Upper lobe of left lung (tissue), 6 donors: ENCODE measurements around the gene BMP6. TPM values are rescaled to one million over a fixed set of nuclear protein-coding genes. Genes with fewer than 3 reads are reported as not detected.
A peak's percentile ranks its signal among the peaks of the same experiment; 100 is the strongest.

Experiments used
- ATAC-seq, 2 donors: fragments of 200-7000 bp; cut with Tn5 transposase; one replicate each; pipeline ENCODE4 v1.9.1; 2022; ENCODE audit warnings: mild to moderate bottlenecking in 2 of 2, moderate library complexity in 2 of 2; ENCODE audit not compliant: low FRiP score in 2 of 2
- DNase-seq, 2 donors: peaks; one replicate each; pipeline ENCODE4 v3.0.0-alpha.2; 2019 to 2020
- H3K27ac ChIP-seq, 4 donors: fragments of 200-600 bp; sonication (generic); one replicate each; pipeline ENCODE4 v1.5.1; 2016 to 2019
- H3K27me3 ChIP-seq, 4 donors: fragments of 200-600 bp; sonication (generic); one replicate each; pipeline ENCODE4 v1.5.1; 2017 to 2019
- H3K36me3 ChIP-seq, 4 donors: fragments of 200-600 bp; sonication (generic); one replicate each; pipeline ENCODE4 v1.5.1; 2016 to 2019
- H3K4me1 ChIP-seq, 4 donors: fragments of 200-600 bp; sonication (generic); one replicate each; pipeline ENCODE4 v1.5.1; 2018 to 2019
- H3K4me3 ChIP-seq, 4 donors: fragments of 200-600 bp; sonication (generic); one replicate each; pipeline ENCODE4 v1.5.1; 2017 to 2019; ENCODE audit warnings: mild to moderate bottlenecking in 2 of 4, moderate library complexity in 1 of 4
- H3K9me3 ChIP-seq, 4 donors: fragments of 200-600 bp; sonication (generic); one replicate each; pipeline ENCODE4 v1.5.1; 2018 to 2019
- EP300 ChIP-seq, 4 donors: sonication (generic); formaldehyde crosslinking; IDR thresholded peaks; one replicate each; pipeline ENCODE4 v1.5.1; 2017; ENCODE audit warnings: antibody characterized with exemption in 4 of 4, control low read depth in 2 of 4
- POLR2A ChIP-seq, 4 donors: fragments of 450-650 bp; IDR thresholded peaks; one replicate each; pipeline ENCODE4 v1.5.1; 2016 to 2017; ENCODE audit warnings: antibody characterized with exemption in 4 of 4, mild to moderate bottlenecking in 2 of 4
- POLR2AphosphoS5 ChIP-seq, 2 donors: sonication (generic); formaldehyde crosslinking; IDR thresholded peaks; one replicate each; pipeline ENCODE4 v1.5.1; 2017; ENCODE audit warnings: antibody characterized with exemption in 2 of 2
- WGBS, 2 donors: methylation state at CpG; one replicate each; pipeline ENCODE4 v1.1.5; 2017 to 2018; 5-methylcytosine and 5-hydroxymethylcytosine counted together
- total RNA-seq, 6 donors: library from RNA; depleted of rRNA in 4 of 6; stranded (reverse); fragments of >200 nt in 4 of 6; gene quantifications; one replicate each; pipeline versions ENCODE4 v1.1.0 to v1.2.1, GENCODE V29; 2016 to 2021
- TF ChIP-seq, protein P1 (sequence below), 6 experiments: fragments of 450-650 bp in 4 of 6; fragments of 200-600 bp in 2 of 6; sonication (generic) in 2 of 6; IDR thresholded peaks; one replicate each; pipeline ENCODE4 v1.5.1; 2016 to 2019; ENCODE audit warnings: antibody characterized with exemption in 6 of 6
- donor health status: DM: no; HTN: no; CAD: no; lungs with moderate emphysema.
- donor health status: DM: no; HTN: yes; CAD: no; lungs with severe emphysema.

Gene BMP6
- total RNA-seq, 6 donors from 2014 or later: 1.0 to 25.4 (median 5.2) TPM

GRCh38 chr6:7910654-7911344 is 184.9 kb downstream of the BMP6 start, which contains the start of gene TXNDC5:
Gene TXNDC5 (minus strand): TSS chr6:7910788. CDS start chr6:7910776, 12 bp downstream.
- H3K27ac ChIP-seq: peak within 1 kb of the TSS; percentile 72 to 88 (median 84)
- peak within 1 kb of the TSS; percentile 74 to 100 (median 95) for H3K4me3 ChIP-seq
- no peaks in the 10 kb centered on the region for H3K27me3 ChIP-seq
- no peaks in the 10 kb centered on the region for H3K36me3 ChIP-seq
- H3K4me1 ChIP-seq: peaks cover 12 to 36% (median 20%) of the 10 kb centered on the region in 4 donors
- TF ChIP-seq POLR2AphosphoS5 (IDR thresholded peaks at IDR 0.05) (no peak), POLR2A (IDR thresholded peaks at IDR 0.05) (peak in 1 of 4 donors; percentile 41)
- TF ChIP-seq, protein P1, sequence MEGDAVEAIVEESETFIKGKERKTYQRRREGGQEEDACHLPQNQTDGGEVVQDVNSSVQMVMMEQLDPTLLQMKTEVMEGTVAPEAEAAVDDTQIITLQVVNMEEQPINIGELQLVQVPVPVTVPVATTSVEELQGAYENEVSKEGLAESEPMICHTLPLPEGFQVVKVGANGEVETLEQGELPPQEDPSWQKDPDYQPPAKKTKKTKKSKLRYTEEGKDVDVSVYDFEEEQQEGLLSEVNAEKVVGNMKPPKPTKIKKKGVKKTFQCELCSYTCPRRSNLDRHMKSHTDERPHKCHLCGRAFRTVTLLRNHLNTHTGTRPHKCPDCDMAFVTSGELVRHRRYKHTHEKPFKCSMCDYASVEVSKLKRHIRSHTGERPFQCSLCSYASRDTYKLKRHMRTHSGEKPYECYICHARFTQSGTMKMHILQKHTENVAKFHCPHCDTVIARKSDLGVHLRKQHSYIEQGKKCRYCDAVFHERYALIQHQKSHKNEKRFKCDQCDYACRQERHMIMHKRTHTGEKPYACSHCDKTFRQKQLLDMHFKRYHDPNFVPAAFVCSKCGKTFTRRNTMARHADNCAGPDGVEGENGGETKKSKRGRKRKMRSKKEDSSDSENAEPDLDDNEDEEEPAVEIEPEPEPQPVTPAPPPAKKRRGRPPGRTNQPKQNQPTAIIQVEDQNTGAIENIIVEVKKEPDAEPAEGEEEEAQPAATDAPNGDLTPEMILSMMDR (IDR thresholded peaks at IDR 0.05): peak in 1 of 6 experiments; percentile 10
- ATAC-seq (peak; percentile 80 to 94), DNase-seq (peak; percentile 77 to 98)
- no peaks in the 10 kb centered on the region for H3K9me3 ChIP-seq
- WGBS, 2 donors: 3 to 14% methylated on average over 12 to 40 of the region's 75 CpGs

- H3K9me3 ChIP-seq: no peaks in the 10 kb centered on the region
- H3K4me3 ChIP-seq: peak overlapping the region in 3 of 4 donors; percentile 95 to 100 (median 95)
- DNase-seq (no peak), ATAC-seq (no peak)
- 82 to 91% methylated on average over 11 of the region's 11 CpGs for WGBS, 2 donors
- peak overlapping the region in 3 of 4 donors; percentile 49 to 86 (median 75) for H3K27ac ChIP-seq
- no peaks in the 10 kb centered on the region for H3K36me3 ChIP-seq
- H3K27me3 ChIP-seq: no peaks in the 10 kb centered on the region
- TF ChIP-seq, protein P1 (IDR thresholded peaks at IDR 0.05): no peak
- TF ChIP-seq POLR2AphosphoS5 (IDR thresholded peaks at IDR 0.05) (no peak), EP300 (IDR thresholded peaks at IDR 0.05) (no peak), POLR2A (IDR thresholded peaks at IDR 0.05) (no peak)
- peaks cover 12 to 36% (median 20%) of the 10 kb centered on the region in 4 donors for H3K4me1 ChIP-seq
Observed at GRCh38 chr6:7911345-7911725, 185.4 kb downstream of the BMP6 start.

DNA sequence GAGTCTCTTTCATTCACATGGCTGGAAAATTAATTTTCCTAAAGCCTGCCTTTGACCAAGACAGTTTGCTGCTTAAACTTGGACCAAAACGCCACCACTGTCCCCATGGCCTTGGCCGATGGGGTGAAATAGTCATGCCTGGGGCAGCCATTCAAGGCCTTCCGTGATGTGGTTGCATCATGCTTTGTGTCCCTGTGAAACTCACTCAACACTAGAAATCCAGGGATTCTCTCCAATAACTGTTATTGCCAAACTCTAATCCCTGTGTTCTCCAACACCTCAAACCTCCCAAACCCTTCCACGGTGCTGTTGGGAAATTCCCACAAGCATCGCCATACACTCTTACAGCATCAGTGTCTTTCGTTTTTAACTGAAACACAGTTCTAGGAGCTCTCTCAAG is 186.1 kb downstream of the BMP6 start:
- TF ChIP-seq, protein P1 (IDR thresholded peaks at IDR 0.05): no peak
- TF ChIP-seq POLR2AphosphoS5 (IDR thresholded peaks at IDR 0.05) (no peak), POLR2A (IDR thresholded peaks at IDR 0.05) (no peak), EP300 (IDR thresholded peaks at IDR 0.05) (no peak)
- Histone ChIP-seq H3K27ac (no peak overlapping the region), H3K4me1 (peaks cover 12 to 33% (median 20%) of the 10 kb centered on the region in 4 donors), H3K36me3 (no peaks in the 10 kb centered on the region), H3K27me3 (no peaks in the 10 kb centered on the region), H3K4me3 (no peak overlapping the region), H3K9me3 (no peaks in the 10 kb centered on the region)
- ATAC-seq: peak in 1 of 2 donors; percentile 3
- DNase-seq: no peak
- 90 to 91% methylated on average over 6 of the region's 6 CpGs for WGBS, 2 donors

DNA sequence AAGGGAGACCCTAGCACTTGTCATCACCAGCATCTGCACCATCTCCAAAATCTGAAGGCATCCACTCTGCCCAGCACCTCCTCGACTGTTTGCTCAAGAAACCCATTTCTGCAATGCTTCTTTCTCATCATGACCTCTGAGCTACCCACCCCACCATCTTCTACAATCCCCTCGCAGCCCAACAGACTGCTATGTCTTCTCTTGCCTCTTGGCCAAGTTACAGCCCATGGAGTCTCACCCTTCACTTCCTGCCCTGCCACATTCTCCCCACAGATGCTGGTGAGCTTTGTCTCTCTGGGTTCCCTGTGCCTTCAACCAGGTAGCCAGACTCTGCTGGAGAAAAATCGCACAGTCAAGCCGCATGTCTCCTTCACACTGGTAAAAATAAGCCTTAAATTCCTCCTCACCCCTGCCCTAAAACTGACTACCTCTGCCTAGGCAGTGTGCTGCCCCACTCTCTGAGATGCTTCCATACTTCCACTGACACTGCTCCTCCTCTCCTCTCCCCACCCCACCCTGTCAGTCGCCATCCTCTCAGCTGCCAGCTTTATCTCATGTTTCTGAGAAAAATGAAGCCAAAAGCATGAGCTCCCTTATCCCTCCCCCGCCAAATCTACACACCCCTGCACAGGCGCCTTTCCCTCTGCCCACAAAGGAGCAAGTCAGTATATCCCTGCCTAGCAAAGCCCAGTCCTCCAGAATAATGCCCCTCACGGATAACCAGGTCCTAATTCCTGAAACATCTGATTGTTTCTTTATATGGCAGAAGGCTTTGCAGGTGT is 187.0 kb downstream of the BMP6 start:
- Histone ChIP-seq H3K27me3 (no peaks in the 10 kb centered on the region), H3K36me3 (no peaks in the 10 kb centered on the region), H3K4me1 (peaks cover 12 to 24% (median 17%) of the 10 kb centered on the region in 4 donors), H3K27ac (no peak overlapping the region), H3K4me3 (no peak overlapping the region), H3K9me3 (no peaks in the 10 kb centered on the region)
- no peak for DNase-seq
- WGBS, 2 donors: 88% methylated on average over 8 of the region's 8 CpGs
- TF ChIP-seq EP300 (IDR thresholded peaks at IDR 0.05) (no peak), POLR2A (IDR thresholded peaks at IDR 0.05) (no peak), POLR2AphosphoS5 (IDR thresholded peaks at IDR 0.05) (no peak)
- TF ChIP-seq, protein P1 (IDR thresholded peaks at IDR 0.05): no peak
- ATAC-seq: no peak
